Measurements from ENCODE around the gene MRPS14.
A peak's percentile ranks its signal among the peaks of the same experiment; 100 is the strongest.

MRPS14 gene

GRCh38 chr1:175019524-175019923 lies 3.7 kb downstream of the MRPS14 start:
- DNase-seq, result no peak

GRCh38 chr1:175015243-175015642 lies 8.0 kb downstream of the MRPS14 start:
- no peak for DNase-seq

- no peak for DNase-seq
These were observed 9.8 kb downstream of the MRPS14 start for GRCh38 chr1:175013445-175013844.

GRCh38 chr1:175009532-175009931 lies 13.7 kb downstream of the MRPS14 start:
- no peak for DNase-seq

GRCh38 chr1:175005085-175005783 lies 18.0 kb downstream of the MRPS14 start:
- no peak for DNase-seq

- no peak for DNase-seq
These were observed 19.7 kb downstream of the MRPS14 start for GRCh38 chr1:175003521-175003920.

GRCh38 chr1:175002910-175003517 lies 20.2 kb downstream of the MRPS14 start:
- DNase-seq, result no peak

GRCh38 chr1:175000697-175001187 lies 22.5 kb downstream of the MRPS14 start:
- DNase-seq, result no peak

GRCh38 chr1:174999936-175000696 lies 23.1 kb downstream of the MRPS14 start, which contains the start of gene CACYBP:
Gene CACYBP (plus strand): TSS chr1:174999947. CDS start chr1:175000181, 234 bp downstream.
- peak; percentile 40 for DNase-seq

GRCh38 chr1:174999216-174999935 lies 23.8 kb downstream of the MRPS14 start:
- peak; percentile 99 for DNase-seq

GRCh38 chr1:174998569-174999215 lies 24.5 kb downstream of the MRPS14 start:
- peak; percentile 84 for DNase-seq

- DNase-seq, result no peak
These were observed 26.2 kb downstream of the MRPS14 start for GRCh38 chr1:174997041-174997440.

GRCh38 chr1:174996476-174996875 lies 26.7 kb downstream of the MRPS14 start:
- DNase-seq, result no peak

GRCh38 chr1:174995916-174996315 lies 27.3 kb downstream of the MRPS14 start:
- no peak for DNase-seq

GRCh38 chr1:174995121-174995520 lies 28.1 kb downstream of the MRPS14 start:
- no peak for DNase-seq

- no peak for DNase-seq
These were observed 31.8 kb downstream of the MRPS14 start for GRCh38 chr1:174991473-174991872.

GRCh38 chr1:174990382-174990999 lies 32.7 kb downstream of the MRPS14 start:
- peak; percentile 58 for DNase-seq

GRCh38 chr1:174989536-174990220 lies 33.5 kb downstream of the MRPS14 start:
- no peak for DNase-seq

- DNase-seq, result no peak
These were observed 34.2 kb downstream of the MRPS14 start for GRCh38 chr1:174988986-174989385.

GRCh38 chr1:174988539-174988938 lies 34.7 kb downstream of the MRPS14 start:
- DNase-seq, result no peak

GRCh38 chr1:174984952-174985351 lies 38.3 kb downstream of the MRPS14 start:
- DNase-seq, result no peak
